ENCODE results near the gene SERTM2. TPM values are rescaled to one million over a fixed set of nuclear protein-coding genes. Genes with fewer than 3 reads are reported as not detected.
A peak's percentile ranks its signal among the peaks of the same experiment; 100 is the strongest.

Gene SERTM2
- not detected for polyA plus RNA-seq (ENCODE audit: low read depth in 6 of 6)

DNA sequence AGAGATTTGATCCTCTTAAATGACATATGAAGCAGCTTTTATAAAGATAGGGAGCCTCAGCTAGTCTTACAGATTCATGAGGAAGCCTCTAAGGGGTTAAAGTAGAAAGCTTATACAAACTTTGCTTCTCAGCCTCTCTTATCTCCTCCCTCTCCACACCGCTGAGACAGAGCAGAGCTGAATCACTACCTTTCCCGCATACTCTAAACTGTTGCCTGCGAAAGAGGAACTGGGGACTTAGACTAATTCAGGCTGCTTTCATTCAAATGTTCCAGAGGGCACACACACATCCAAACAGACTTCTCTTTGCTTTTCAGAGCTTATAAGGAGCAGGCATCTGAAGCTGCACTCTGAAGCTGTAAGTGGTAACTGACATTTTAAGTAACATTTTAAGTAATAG lies at the start of gene SERTM2:
Gene SERTM2, plus strand, starts transcription at position 169 of the 400 bp plus-strand sequence. CDS start 7,213 bp downstream, outside the sequence.
- DNase-seq (no peak), ATAC-seq (ENCODE audit: low read depth in 2 of 2) (peak; percentile 38 to 41)
- Mint-ChIP-seq H3K9me3 (no peaks in the 10 kb centered on the region), H3K27me3 (peaks cover 0 to 20% (median 6%) of the 10 kb centered on the region in 3 donors), H3K36me3 (no peaks in the 10 kb centered on the region), H3K4me1 (peaks cover 0 to 3% (median 3%) of the 10 kb centered on the region in 3 donors), H3K27ac (no peak within 1 kb of the TSS), H3K4me3 (no peak within 1 kb of the TSS)

DNA sequence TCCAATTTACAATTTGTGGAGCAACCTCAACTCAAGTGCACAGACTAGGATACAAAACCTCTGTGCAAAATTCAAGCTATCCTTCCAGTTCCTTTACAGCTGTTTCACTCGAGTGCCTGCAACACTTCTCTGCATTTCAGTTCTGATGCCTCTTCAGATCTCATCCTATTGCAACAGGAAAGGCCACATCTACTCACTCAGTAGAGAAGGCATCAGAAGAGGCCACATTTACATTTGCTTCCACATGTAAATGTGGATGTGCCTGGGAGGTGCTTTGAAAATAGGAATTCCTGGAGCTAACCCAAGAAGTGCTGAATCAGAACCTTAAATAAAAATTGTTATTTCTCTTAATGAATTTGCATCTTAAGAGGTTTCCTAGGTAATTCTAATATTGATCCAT lies 45.8 kb upstream of the SERTM2 start:
- no peak overlapping the region for H3K27ac Mint-ChIP-seq
- DNase-seq: no peak
- no peaks in the 10 kb centered on the region for H3K4me1 Mint-ChIP-seq
- no peak for ATAC-seq (ENCODE audit: low read depth in 2 of 2)
- no peaks in the 10 kb centered on the region for H3K36me3 Mint-ChIP-seq
- H3K27me3 Mint-ChIP-seq: no peaks in the 10 kb centered on the region
- no peak overlapping the region for H3K4me3 Mint-ChIP-seq
- H3K9me3 Mint-ChIP-seq: peaks cover 0 to 15% (median 2%) of the 10 kb centered on the region in 7 donors

DNA sequence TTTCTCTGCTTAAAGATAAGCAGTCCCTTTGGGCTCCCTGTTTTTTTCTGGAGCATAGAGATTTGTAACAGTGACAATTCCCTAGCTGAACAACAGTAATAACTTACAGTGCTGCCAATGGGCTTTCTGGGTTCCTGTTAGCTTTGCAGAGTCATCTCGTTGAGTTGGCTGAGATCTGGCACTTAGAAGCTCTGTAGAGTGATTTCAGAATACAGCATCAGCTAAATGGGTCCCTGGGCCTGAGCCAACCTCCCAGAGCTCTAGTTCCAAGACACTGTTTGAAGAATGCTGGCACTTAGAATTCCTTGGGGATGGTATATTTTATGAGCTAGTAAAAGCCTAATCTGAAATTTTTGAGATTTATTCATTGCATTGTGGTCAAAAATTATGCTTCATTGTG lies 43.5 kb upstream of the SERTM2 start:
- H3K4me3 Mint-ChIP-seq: no peak overlapping the region
- H3K9me3 Mint-ChIP-seq: peaks cover 3 to 14% (median 7%) of the 10 kb centered on the region in 7 donors
- no peak overlapping the region for H3K27ac Mint-ChIP-seq
- no peaks in the 10 kb centered on the region for H3K36me3 Mint-ChIP-seq
- H3K27me3 Mint-ChIP-seq: no peaks in the 10 kb centered on the region
- DNase-seq (no peak), ATAC-seq (ENCODE audit: low read depth in 2 of 2) (no peak)
- no peaks in the 10 kb centered on the region for H3K4me1 Mint-ChIP-seq

DNA sequence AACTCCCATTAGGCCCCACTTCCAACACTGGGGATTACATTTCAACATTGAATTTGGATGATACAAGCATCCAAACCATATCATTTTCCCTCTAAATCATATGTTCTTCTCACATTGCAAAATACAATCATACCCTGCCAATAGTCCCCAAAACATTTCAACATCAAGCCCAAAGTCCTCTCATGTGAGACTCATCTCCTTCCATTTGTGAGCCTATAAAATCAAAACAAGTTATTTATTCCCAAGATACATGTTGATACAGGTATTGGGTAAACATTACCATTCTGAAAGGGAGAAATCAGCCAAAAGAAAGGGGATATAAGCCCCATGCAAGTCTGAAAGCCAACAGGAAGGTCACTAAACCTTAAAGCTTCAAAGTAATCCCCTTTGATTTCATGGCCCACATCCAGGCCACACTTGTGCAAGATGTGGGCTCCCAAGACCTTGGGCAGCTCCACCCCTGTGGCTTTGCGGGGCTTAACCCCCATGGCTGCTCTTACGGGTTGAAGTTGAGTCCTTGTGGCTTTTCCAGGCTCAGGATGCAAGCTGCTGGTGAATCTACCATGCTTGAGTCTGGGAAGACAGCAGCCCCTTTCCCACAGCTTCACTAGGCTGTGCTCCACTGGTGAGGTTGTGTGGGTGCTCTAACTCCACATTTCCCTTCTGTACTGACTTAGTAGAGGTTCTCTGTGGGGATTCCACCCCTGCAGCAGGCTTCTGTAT lies 40.6 kb upstream of the SERTM2 start:
- no peaks in the 10 kb centered on the region for H3K36me3 Mint-ChIP-seq
- no peaks in the 10 kb centered on the region for H3K4me1 Mint-ChIP-seq
- no peak for ATAC-seq (ENCODE audit: low read depth in 2 of 2)

DNA sequence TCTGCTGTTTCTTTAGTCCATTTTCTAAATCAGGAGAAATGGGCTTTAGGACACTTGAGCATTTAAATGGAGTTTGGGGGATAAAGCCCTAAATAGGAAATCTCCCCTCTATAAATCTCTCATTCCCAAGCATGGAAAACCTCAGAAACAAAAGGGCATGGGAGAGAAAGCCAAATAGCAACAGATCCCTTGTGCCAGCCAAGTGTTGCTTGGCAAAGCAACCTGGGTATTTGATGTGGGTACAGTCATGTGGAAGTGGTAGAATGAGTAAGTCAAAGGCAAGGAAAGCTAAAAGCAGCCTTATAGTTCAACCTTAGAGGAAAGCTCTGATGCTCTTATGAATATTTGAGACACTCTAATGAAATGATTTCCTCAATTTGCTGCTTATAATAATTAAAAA lies 29.5 kb upstream of the SERTM2 start:
- H3K27me3 Mint-ChIP-seq: no peaks in the 10 kb centered on the region
- H3K36me3 Mint-ChIP-seq: no peaks in the 10 kb centered on the region
- DNase-seq: no peak
- peaks cover 0 to 23% (median 12%) of the 10 kb centered on the region in 7 donors for H3K9me3 Mint-ChIP-seq
- H3K4me1 Mint-ChIP-seq: no peaks in the 10 kb centered on the region
- no peak overlapping the region for H3K27ac Mint-ChIP-seq
- H3K4me3 Mint-ChIP-seq: no peak overlapping the region
- ATAC-seq (ENCODE audit: low read depth in 2 of 2): no peak

More for the DNA sequence above, 40.6 kb upstream of the SERTM2 start:
- Mint-ChIP-seq H3K27me3 (no peaks in the 10 kb centered on the region), H3K9me3 (peaks cover 3 to 14% (median 7%) of the 10 kb centered on the region in 7 donors), H3K27ac (no peak overlapping the region), H3K4me3 (no peak overlapping the region)
- DNase-seq: no peak

DNA sequence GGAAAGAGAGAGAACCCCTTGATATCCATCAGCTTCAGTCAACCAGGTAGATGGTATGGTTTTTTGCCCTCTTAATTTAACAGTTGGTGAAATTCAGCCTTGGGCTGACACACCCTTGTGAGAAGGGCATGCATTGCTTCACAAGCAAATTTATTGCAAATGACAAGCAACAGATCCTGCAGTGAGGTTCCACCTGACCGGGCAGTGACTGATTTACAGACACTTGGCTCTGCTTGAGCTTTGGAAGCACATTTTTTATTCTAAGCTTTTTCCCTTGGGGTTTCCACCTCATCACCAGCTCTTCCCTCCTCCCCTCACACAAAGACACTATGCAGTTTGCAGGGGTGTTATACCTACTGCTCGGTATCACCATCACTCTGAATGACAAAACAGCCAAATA lies 28.3 kb upstream of the SERTM2 start:
- Mint-ChIP-seq H3K9me3 (peaks cover 0 to 21% (median 11%) of the 10 kb centered on the region in 7 donors), H3K4me1 (no peaks in the 10 kb centered on the region), H3K27me3 (peaks cover 0 to 4% (median 0%) of the 10 kb centered on the region in 3 donors), H3K36me3 (no peaks in the 10 kb centered on the region), H3K4me3 (no peak overlapping the region), H3K27ac (no peak overlapping the region)
- ATAC-seq (ENCODE audit: low read depth in 2 of 2) (no peak), DNase-seq (no peak)

DNA sequence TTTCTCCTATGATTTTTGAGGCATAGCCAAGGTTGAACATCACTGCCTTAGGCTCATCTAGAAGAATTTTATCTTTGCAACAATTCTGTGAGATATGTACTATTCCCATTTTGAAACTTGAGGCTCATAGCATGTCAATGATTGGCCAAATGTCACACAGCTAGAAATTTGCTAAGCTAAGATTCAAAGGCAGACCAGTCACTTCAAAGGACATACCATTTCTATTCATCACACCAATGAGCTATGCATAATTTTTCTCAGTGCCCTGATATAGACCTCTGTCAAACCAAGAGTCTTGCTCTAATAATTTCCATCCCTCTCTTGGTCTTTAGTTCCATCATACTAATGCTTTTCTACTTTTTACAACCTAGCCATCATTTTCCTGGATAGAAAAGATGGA lies 27.6 kb upstream of the SERTM2 start:
- no peak overlapping the region for H3K27ac Mint-ChIP-seq
- ATAC-seq (ENCODE audit: low read depth in 2 of 2): no peak
- no peak overlapping the region for H3K4me3 Mint-ChIP-seq
- no peak for DNase-seq
- peaks cover 0 to 21% (median 12%) of the 10 kb centered on the region in 7 donors for H3K9me3 Mint-ChIP-seq
- no peaks in the 10 kb centered on the region for H3K4me1 Mint-ChIP-seq
- H3K27me3 Mint-ChIP-seq: peaks cover 0 to 4% (median 0%) of the 10 kb centered on the region in 3 donors
- no peaks in the 10 kb centered on the region for H3K36me3 Mint-ChIP-seq

DNA sequence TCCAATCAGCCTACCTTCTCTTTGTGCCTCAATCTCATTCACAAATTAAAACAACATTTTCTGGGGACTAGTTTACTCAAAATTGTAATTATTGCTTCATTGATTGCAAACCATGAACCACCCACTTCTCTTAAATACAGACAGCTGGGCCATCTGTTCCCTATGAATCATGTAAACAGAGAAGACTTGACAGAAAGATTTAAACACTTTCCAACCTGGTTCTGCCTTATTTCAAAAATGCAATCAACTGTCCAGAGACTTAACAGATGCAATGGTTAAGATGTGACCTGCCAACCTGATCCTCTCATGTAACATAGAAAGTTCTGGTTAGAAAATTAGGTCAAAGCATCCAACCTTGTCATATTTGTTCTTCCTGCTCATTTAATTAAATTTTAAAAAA lies 20.8 kb upstream of the SERTM2 start:
- Mint-ChIP-seq H3K27ac (no peak overlapping the region), H3K27me3 (peaks cover 0 to 4% (median 0%) of the 10 kb centered on the region in 3 donors), H3K4me3 (no peak overlapping the region), H3K4me1 (no peaks in the 10 kb centered on the region), H3K36me3 (no peaks in the 10 kb centered on the region), H3K9me3 (peaks cover 0 to 9% (median 4%) of the 10 kb centered on the region in 7 donors)
- DNase-seq (no peak), ATAC-seq (ENCODE audit: low read depth in 2 of 2) (no peak)

DNA sequence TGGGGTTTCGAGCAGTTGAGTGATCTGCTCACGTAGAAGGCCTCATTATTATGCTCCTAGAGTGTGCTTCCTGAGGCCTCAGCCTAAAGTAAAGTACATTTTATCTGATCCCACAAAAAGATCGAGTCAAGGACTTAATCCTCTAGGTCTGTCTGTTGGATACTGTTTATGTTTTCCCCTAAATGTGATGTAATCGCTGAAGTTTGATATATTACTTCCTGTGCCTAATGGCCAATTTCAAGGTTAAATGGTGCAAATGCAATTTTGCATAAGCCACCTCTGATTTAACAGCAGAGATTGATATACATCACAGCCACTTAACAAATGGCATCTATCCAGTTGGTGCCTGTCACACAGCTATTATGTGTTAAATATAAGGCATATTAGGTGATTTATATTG lies 19.4 kb upstream of the SERTM2 start:
- Mint-ChIP-seq H3K9me3 (peaks cover 0 to 6% (median 0%) of the 10 kb centered on the region in 7 donors), H3K27me3 (peaks cover 0 to 7% (median 4%) of the 10 kb centered on the region in 3 donors), H3K36me3 (no peaks in the 10 kb centered on the region), H3K27ac (no peak overlapping the region), H3K4me1 (no peaks in the 10 kb centered on the region), H3K4me3 (no peak overlapping the region)
- ATAC-seq (ENCODE audit: low read depth in 2 of 2) (no peak), DNase-seq (no peak)

DNA sequence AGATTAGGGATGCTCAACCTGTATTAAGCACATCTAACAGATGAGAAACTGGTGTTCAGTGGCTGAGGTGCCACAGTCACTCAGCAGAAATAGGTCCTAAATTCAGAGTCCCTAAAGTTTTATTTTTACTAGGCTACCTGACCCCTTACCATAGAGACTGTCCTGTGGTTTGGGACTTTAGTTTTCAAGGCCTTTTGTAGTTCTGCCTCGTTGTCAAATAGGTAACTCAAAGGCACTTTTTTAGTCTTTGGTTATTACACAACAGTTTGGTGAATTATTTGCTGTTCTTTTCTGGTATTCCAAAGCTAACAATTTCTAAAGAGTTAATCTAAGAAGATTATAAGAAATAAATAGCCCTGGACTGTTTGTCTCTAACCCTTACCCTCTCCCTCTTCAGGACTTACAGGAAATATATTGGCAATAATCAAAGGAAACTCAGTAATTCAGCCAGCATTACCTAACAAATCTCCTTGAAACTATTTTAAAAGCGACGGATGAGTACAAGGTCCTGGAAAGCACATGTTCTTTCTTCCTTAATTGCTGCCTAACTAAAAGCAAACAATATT lies 12.8 kb upstream of the SERTM2 start:
- no peak for DNase-seq
- Mint-ChIP-seq H3K9me3 (no peaks in the 10 kb centered on the region), H3K4me1 (no peaks in the 10 kb centered on the region), H3K27ac (no peak overlapping the region), H3K36me3 (no peaks in the 10 kb centered on the region), H3K4me3 (no peak overlapping the region), H3K27me3 (peaks cover 0 to 7% (median 0%) of the 10 kb centered on the region in 3 donors)
- ATAC-seq (ENCODE audit: low read depth in 2 of 2): no peak

DNA sequence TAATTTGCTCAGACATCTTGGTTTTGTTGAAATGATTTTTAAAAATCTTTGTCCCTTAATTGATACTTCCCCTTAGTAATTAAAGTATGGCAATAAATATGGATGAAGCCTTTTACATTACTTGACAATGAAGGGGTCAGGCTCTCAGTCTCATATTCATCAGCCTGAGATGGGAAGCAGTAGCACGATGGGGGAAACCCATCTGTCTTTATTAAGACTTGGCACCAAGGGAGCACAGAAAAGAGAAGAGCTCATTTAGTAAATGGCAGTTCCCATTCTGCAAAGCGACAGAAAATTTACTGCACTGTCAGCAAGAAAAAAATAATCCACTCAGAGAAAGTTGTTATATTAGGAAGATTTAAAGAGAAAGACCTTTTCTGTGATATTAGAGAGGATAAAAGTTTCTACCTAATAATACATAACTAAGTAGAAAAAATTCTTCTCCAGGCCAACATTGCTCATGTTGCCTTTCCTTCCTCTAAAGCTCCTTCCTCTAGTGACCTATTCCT lies 7.9 kb upstream of the SERTM2 start:
- H3K27me3 Mint-ChIP-seq: peaks cover 0 to 10% (median 3%) of the 10 kb centered on the region in 3 donors
- ATAC-seq (ENCODE audit: low read depth in 2 of 2) (no peak), DNase-seq (no peak)
- peaks cover 0 to 1% (median 0%) of the 10 kb centered on the region in 7 donors for H3K9me3 Mint-ChIP-seq
- no peak overlapping the region for H3K4me3 Mint-ChIP-seq
- no peaks in the 10 kb centered on the region for H3K36me3 Mint-ChIP-seq
- no peaks in the 10 kb centered on the region for H3K4me1 Mint-ChIP-seq
- H3K27ac Mint-ChIP-seq: no peak overlapping the region

DNA sequence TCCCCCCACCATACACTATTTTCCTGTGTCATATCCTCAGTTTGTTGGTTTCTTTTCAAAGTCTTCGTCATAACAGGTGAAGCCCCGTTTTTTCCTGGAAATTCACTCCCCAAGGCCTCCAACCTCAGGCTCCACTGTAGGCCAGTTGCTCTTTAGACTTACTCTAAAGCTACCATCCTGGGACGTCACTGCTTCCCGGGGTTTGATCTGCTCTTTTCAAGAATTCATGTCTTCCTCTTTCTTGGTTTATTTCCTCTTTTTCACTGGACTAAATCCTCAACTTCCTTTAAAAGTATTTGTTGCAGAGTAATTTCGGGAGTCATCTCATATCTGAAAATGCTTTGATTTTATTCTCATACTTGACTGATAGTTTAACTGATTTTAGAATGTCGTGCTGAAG lies 6.5 kb upstream of the SERTM2 start:
- Mint-ChIP-seq H3K4me3 (no peak overlapping the region), H3K36me3 (no peaks in the 10 kb centered on the region), H3K4me1 (no peaks in the 10 kb centered on the region), H3K9me3 (peaks cover 0 to 1% (median 0%) of the 10 kb centered on the region in 7 donors), H3K27ac (no peak overlapping the region), H3K27me3 (peaks cover 0 to 10% (median 3%) of the 10 kb centered on the region in 3 donors)
- DNase-seq (no peak), ATAC-seq (ENCODE audit: low read depth in 2 of 2) (no peak)

DNA sequence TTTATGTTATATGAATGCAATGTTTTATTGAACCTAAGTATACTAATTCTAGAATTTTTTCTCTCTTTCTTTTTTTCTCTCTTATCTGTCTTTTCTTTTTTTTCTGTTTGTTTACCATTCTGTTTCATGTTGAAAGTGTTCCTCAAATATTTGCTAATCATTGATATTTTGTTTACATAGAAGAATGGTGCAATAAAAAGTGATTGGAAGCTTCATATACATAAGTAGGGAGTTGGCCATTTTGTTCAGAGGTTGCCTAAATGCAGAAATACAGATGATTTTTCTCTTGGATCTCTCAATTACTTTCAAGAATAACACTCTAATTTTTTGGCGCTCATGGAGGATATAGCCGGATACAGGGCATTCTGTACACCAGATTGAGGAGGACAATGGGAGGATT lies 5.7 kb upstream of the SERTM2 start:
- ATAC-seq (ENCODE audit: low read depth in 2 of 2): no peak
- Mint-ChIP-seq H3K36me3 (no peaks in the 10 kb centered on the region), H3K27me3 (peaks cover 0 to 10% (median 3%) of the 10 kb centered on the region in 3 donors), H3K9me3 (peaks cover 0 to 1% (median 0%) of the 10 kb centered on the region in 7 donors), H3K4me1 (no peaks in the 10 kb centered on the region), H3K4me3 (no peak overlapping the region), H3K27ac (no peak overlapping the region)
- DNase-seq: no peak

DNA sequence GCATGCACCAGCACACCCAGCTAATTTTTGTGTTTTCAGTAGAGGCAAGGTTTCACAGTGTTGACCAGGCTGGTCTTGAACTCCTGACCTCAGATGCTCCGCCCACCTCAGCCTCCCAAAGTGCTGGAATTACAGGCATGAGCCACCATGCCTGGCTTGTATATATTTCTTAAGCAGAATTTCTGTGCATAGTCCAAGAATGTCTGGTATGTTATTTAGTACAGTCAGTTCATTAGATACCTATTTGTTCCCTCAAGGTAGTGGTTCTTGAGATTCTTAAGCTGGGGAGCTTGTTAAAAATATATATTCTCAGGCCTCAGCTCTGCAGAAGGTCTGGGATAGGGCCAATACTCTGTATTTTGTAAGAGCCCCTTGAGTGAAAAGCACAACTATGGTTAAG lies 4.6 kb upstream of the SERTM2 start:
- DNase-seq: no peak
- H3K4me3 Mint-ChIP-seq: no peak overlapping the region
- peaks cover 0 to 3% (median 3%) of the 10 kb centered on the region in 3 donors for H3K4me1 Mint-ChIP-seq
- no peak for ATAC-seq (ENCODE audit: low read depth in 2 of 2)
- H3K27ac Mint-ChIP-seq: no peak overlapping the region
- no peaks in the 10 kb centered on the region for H3K36me3 Mint-ChIP-seq
- H3K9me3 Mint-ChIP-seq: peaks cover 0 to 1% (median 0%) of the 10 kb centered on the region in 7 donors
- peaks cover 0 to 10% (median 3%) of the 10 kb centered on the region in 3 donors for H3K27me3 Mint-ChIP-seq

Data from naive B cell (primary cell).